ENCODE measurements around the gene SORL1. TPM values are rescaled to one million over a fixed set of nuclear protein-coding genes. Genes with fewer than 3 reads are reported as not detected.

Gene SORL1
- total and polyA plus RNA-seq, 2 of the 8 experiments (the other 6 are each of a cell fraction or from before 2014, with no cell fraction given): 38.1 to 65.5 TPM

DNA sequence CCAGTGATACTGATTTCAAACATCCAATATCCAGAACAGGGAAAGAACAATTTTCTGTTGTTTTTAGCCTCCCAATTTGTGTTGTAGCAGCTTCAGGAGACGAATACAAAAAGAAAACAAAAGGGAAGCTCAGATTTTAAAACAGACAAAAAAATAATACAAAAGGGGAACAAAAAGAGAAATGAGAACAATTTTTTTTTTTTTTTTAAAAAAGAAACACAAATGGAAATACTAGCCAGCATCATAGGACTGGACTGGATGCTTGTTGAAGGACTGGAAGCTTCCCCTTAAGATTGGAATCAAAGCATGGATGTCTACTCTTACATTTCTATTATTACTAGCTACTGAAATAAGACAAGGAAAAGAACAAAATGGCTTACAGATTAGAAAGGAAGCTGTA is 46.5 kb upstream of the SORL1 start (continued):
- TF ChIP-seq CREB1 (IDR thresholded peaks at IDR 0.05) (no peak), CHD2 (IDR thresholded peaks at IDR 0.05; ENCODE audit: low read length) (no peak), TBP (IDR thresholded peaks at IDR 0.05; ENCODE audit: low read depth, low read length) (no peak), PHF8 (conservative IDR thresholded peaks at IDR 0.05; ENCODE audit: low read depth, low read length) (no peak), HDAC6 (IDR thresholded peaks at IDR 0.05; ENCODE audit: low read depth, low read length) (no peak), TEAD4 (IDR thresholded peaks at IDR 0.05; ENCODE audit: low read depth, low read length) (no peak), SAP30 (IDR thresholded peaks at IDR 0.05; ENCODE audit: insufficient read depth, insufficient replicate concordance, low read length) (no peak)

Measured in H1 (cell line).